H1 (cell line): ENCODE results near the gene SIT1. TPM values are rescaled to one million over a fixed set of nuclear protein-coding genes. Genes with fewer than 3 reads are reported as not detected.

ENCODE experiments used
- CTCF ChIA-PET: fragments of 300-600 bp; sonication (Branson Sonifier 250); formaldehyde crosslinking; loops from one replicate; lab custom pipeline; 2021; ENCODE audit not compliant: partially characterized antibody; lab: Charles Lee
- POLR2A ChIA-PET: fragments of 300-600 bp; sonication (Branson Sonifier 250); formaldehyde crosslinking; loops from one replicate; lab custom pipeline; 2021; ENCODE audit warnings: inconsistent platforms; ENCODE audit not compliant: partially characterized antibody; lab: Charles Lee
- DNase-seq, 2 experiments: peaks; one replicate each; pipeline versions ENCODE4 v3.0.0 to v3.0.0-alpha.2; 2010 to 2022; ENCODE audit warnings: low spot score in 2 of 2, low read depth in 1 of 2, mixed read lengths in 1 of 2
- FAIRE-seq: peaks from 2 replicates; lab custom pipeline; 2011; peaks lifted over from hg19 to GRCh38; lab: Jason Lieb, UNC
- H2AFZ ChIP-seq: 2 replicates; pipeline ENCODE4 v1.8.1; 2012; ENCODE audit warnings: low read length, inconsistent platforms
- H2AK5ac ChIP-seq: 2 replicates; pipeline ENCODE4 v1.6.1; 2013; ENCODE audit warnings: low read depth, low read length
- H2BK120ac ChIP-seq: replicated peaks from 2 replicates; pipeline ENCODE3; 2013; ENCODE audit warnings: low read depth, low read length, inconsistent platforms
- H2BK12ac ChIP-seq: 2 replicates; pipeline ENCODE4 v1.6.1; 2013; ENCODE audit warnings: low read depth, low read length
- H2BK15ac ChIP-seq: 2 replicates; pipeline ENCODE4 v1.6.1; 2013; ENCODE audit warnings: low read length
- H2BK20ac ChIP-seq: 2 replicates; pipeline ENCODE4 v1.6.1; 2013; ENCODE audit warnings: low read length
- H2BK5ac ChIP-seq: 2 replicates; pipeline ENCODE4 v1.6.1; 2013; ENCODE audit warnings: low read depth, low read length
- H3K14ac ChIP-seq: 2 replicates; pipeline ENCODE4 v1.6.1; 2013; ENCODE audit warnings: inconsistent platforms; ENCODE audit not compliant: insufficient read length
- H3K18ac ChIP-seq: 2 replicates; pipeline ENCODE4 v1.6.1; 2013; ENCODE audit warnings: low read length; ENCODE audit errors: extremely low read depth
- H3K23ac ChIP-seq: 2 replicates; pipeline ENCODE4 v1.6.1; 2013; ENCODE audit warnings: inconsistent platforms; ENCODE audit not compliant: insufficient read length
- H3K23me2 ChIP-seq: 2 replicates; pipeline ENCODE4 v1.6.1; 2013; ENCODE audit warnings: low read depth, low read length
- H3K27ac ChIP-seq: 2 replicates; pipeline ENCODE4 v1.6.1; 2011; ENCODE audit warnings: low read depth, low read length, inconsistent platforms
- H3K27me3 ChIP-seq, 4 experiments: replicated peaks in 1 of 4; 1 replicate in 1 of 4; 2 replicates in 3 of 4; pipeline versions ENCODE4 v1.6.1 to v1.8.1; 2011 to 2013; ENCODE audit warnings: low read length in 3 of 4, mild to moderate bottlenecking in 3 of 4, inconsistent platforms in 2 of 4, mixed read lengths in 2 of 4, moderate library complexity in 1 of 4; ENCODE audit not compliant: control insufficient read depth in 3 of 4, insufficient read depth in 3 of 4; ENCODE audit errors: extremely low read depth in 1 of 4
- H3K36me3 ChIP-seq, 4 experiments: 2 replicates each; pipeline versions ENCODE4 v1.6.1 to v1.8.1; 2011 to 2013; ENCODE audit warnings: mild to moderate bottlenecking in 4 of 4, low read length in 3 of 4, moderate library complexity in 2 of 4, control low read depth in 1 of 4, inconsistent platforms in 1 of 4; ENCODE audit not compliant: insufficient read depth in 4 of 4, control insufficient read depth in 2 of 4
- H3K4ac ChIP-seq: replicated peaks from 2 replicates; pipeline ENCODE3; 2013; ENCODE audit warnings: low read length, low read depth, mixed read lengths, inconsistent platforms; ENCODE audit not compliant: insufficient read length
- H3K4me1 ChIP-seq, 4 experiments: replicated peaks in 1 of 4; 1 replicate in 1 of 4; 2 replicates in 3 of 4; pipeline versions ENCODE4 v1.6.1 to v1.8.1; 2011 to 2013; ENCODE audit warnings: low read length in 3 of 4, inconsistent platforms in 2 of 4, mixed read lengths in 1 of 4; ENCODE audit not compliant: insufficient read depth in 4 of 4, control insufficient read depth in 3 of 4
- H3K4me2 ChIP-seq, 2 experiments: 2 replicates each; pipeline versions ENCODE4 v1.6.1 to v1.8.1; 2011 to 2013; ENCODE audit warnings: low read depth in 2 of 2, low read length in 2 of 2, control low read depth in 1 of 2, inconsistent platforms in 1 of 2, mild to moderate bottlenecking in 1 of 2; ENCODE audit not compliant: insufficient read depth in 1 of 2
- H3K4me3 ChIP-seq, 4 experiments: fragments of 200-600, 300-600 bp in 1 of 4; sonication (generic), shearing (Covaris generic), sonication (Bioruptor Twin) in 1 of 4; 2 replicates each; pipeline versions ENCODE4 v1.5.1 to v1.8.1; 2011 to 2016; ENCODE audit warnings: low read length in 4 of 4, low read depth in 3 of 4, control low read depth in 2 of 4, inconsistent platforms in 2 of 4, mild to moderate bottlenecking in 2 of 4, mixed read lengths in 1 of 4, moderate library complexity in 1 of 4; ENCODE audit not compliant: insufficient read depth in 2 of 4; ENCODE audit errors: extremely low read depth in 1 of 4
- H3K56ac ChIP-seq: replicated peaks from 2 replicates; pipeline ENCODE3; 2013; ENCODE audit warnings: low read depth, mild to moderate bottlenecking, mixed read lengths, low read length, inconsistent platforms; ENCODE audit not compliant: insufficient read length
- H3K79me1 ChIP-seq: 2 replicates; pipeline ENCODE4 v1.6.1; 2013; ENCODE audit warnings: low read depth, low read length, control low read depth
- H3K79me2 ChIP-seq, 2 experiments: 2 replicates each; pipeline versions ENCODE4 v1.6.1 to v1.8.1; 2012 to 2013; ENCODE audit warnings: low read length in 2 of 2, mild to moderate bottlenecking in 2 of 2, inconsistent platforms in 1 of 2; ENCODE audit not compliant: insufficient read depth in 2 of 2, control insufficient read depth in 1 of 2
- H3K9ac ChIP-seq, 4 experiments: replicated peaks in 1 of 4; 1 replicate in 1 of 4; 2 replicates in 3 of 4; pipeline versions ENCODE4 v1.6.1 to v1.8.1; 2011 to 2013; ENCODE audit warnings: low read depth in 3 of 4, low read length in 3 of 4, control low read depth in 2 of 4, mild to moderate bottlenecking in 2 of 4, moderate library complexity in 2 of 4, inconsistent platforms in 1 of 4; ENCODE audit errors: extremely low read depth in 1 of 4
- H3K9me3 ChIP-seq, 2 experiments: 2 replicates each; pipeline versions ENCODE4 v1.6.1 to v1.8.1; 2012 to 2013; ENCODE audit warnings: mild to moderate bottlenecking in 2 of 2, moderate library complexity in 2 of 2, control low read depth in 1 of 2, inconsistent platforms in 1 of 2, low read depth in 1 of 2, low read length in 1 of 2, mixed read lengths in 1 of 2; ENCODE audit not compliant: insufficient read depth in 2 of 2
- H4K20me1 ChIP-seq, 2 experiments: replicated peaks in 1 of 2; 2 replicates each; pipeline versions ENCODE3 to v1.8.1; 2011 to 2013; ENCODE audit warnings: inconsistent platforms in 2 of 2, low read length in 2 of 2, mild to moderate bottlenecking in 1 of 2; ENCODE audit not compliant: insufficient read depth in 2 of 2, control insufficient read depth in 1 of 2
- H4K5ac ChIP-seq: 2 replicates; pipeline ENCODE4 v1.6.1; 2013; ENCODE audit warnings: low read length, low read depth, mixed read lengths, inconsistent platforms; ENCODE audit not compliant: insufficient read length
- H4K8ac ChIP-seq: 2 replicates; pipeline ENCODE4 v1.8.0; 2013; ENCODE audit warnings: mild to moderate bottlenecking, moderate library complexity, low read length, inconsistent platforms; ENCODE audit not compliant: insufficient read depth; ENCODE audit errors: extremely low read depth
- H4K91ac ChIP-seq: replicated peaks from 2 replicates; pipeline ENCODE3; 2013; ENCODE audit warnings: low read length, mixed read lengths, inconsistent platforms; ENCODE audit not compliant: insufficient read length
- ATF2 ChIP-seq: IDR thresholded peaks from 2 replicates; pipeline ENCODE4 v1.6.1; 2012; ENCODE audit warnings: low read length, inconsistent platforms
- CHD1 ChIP-seq: IDR thresholded peaks from 2 replicates; pipeline ENCODE4 v1.6.1; 2012; ENCODE audit warnings: low read depth, low read length, improper control_type of control experiment
- CTBP2 ChIP-seq: IDR thresholded peaks from 2 replicates; pipeline ENCODE4 v1.7.0; 2011; ENCODE audit warnings: borderline replicate concordance, mild to moderate bottlenecking, moderate library complexity, mixed read lengths, low read length; ENCODE audit not compliant: insufficient read depth, insufficient read length
- CTCF ChIP-seq, 3 experiments: IDR thresholded peaks; 1 replicate in 2 of 3; 2 replicates in 1 of 3; pipeline versions ENCODE4 v1.5.1 to v1.6.1; 2011; ENCODE audit warnings: low read length in 3 of 3, mild to moderate bottlenecking in 3 of 3, inconsistent platforms in 2 of 3, low read depth in 1 of 3, moderate library complexity in 1 of 3; ENCODE audit not compliant: insufficient read depth in 1 of 3; ENCODE audit errors: control extremely low read depth in 1 of 3
- HDAC2 ChIP-seq, 2 experiments: fragments of 300-600 bp in 1 of 2; sonication (generic) in 1 of 2; IDR thresholded peaks; 2 replicates each; pipeline ENCODE4 v1.6.1; 2011 to 2012; ENCODE audit warnings: low read depth in 2 of 2, low read length in 2 of 2, mild to moderate bottlenecking in 2 of 2, moderate library complexity in 2 of 2, borderline replicate concordance in 1 of 2, inconsistent platforms in 1 of 2
- HDAC6 ChIP-seq: IDR thresholded peaks from one replicate; pipeline ENCODE4 v1.7.1; 2012; ENCODE audit warnings: low read depth, mild to moderate bottlenecking, inconsistent platforms, low read length, moderate library complexity
- MAFK ChIP-seq: IDR thresholded peaks from 2 replicates; pipeline ENCODE4 v1.6.1; 2012; ENCODE audit warnings: low read depth, mild to moderate bottlenecking, improper control_type of control experiment, low read length
- ZNF274 ChIP-seq: IDR thresholded peaks from 2 replicates; pipeline ENCODE4 v1.7.0; 2012; ENCODE audit warnings: low read length, borderline replicate concordance; ENCODE audit errors: extremely low read depth
- WGBS, 2 experiments: shearing (Covaris generic) in 1 of 2; methylation state at CpG; one replicate each; pipeline versions ENCODE4 v1.1.6 to v1.1.7; 2013 to 2015; ENCODE audit warnings: low lambda C conversion rate in 2 of 2, mixed read lengths in 2 of 2, inconsistent platforms in 1 of 2, low coverage in 1 of 2, missing lambda C conversion rate in 1 of 2; ENCODE audit not compliant: insufficient replicate concordance in 2 of 2, insufficient coverage in 1 of 2, insufficient read length in 1 of 2; ENCODE audit errors: extremely low coverage in 1 of 2, missing lambda C conversion rate in 1 of 2; 5-methylcytosine and 5-hydroxymethylcytosine counted together
- polyA plus RNA-seq, 7 experiments: library from polyadenylated mRNA; depleted of rRNA in 3 of 7; stranded (reverse) in 5 of 7; unstranded in 2 of 7; fragments of >200 nt in 5 of 7; fragments of 200-250 nt in 2 of 7; gene quantifications; 1 replicate in 5 of 7; 2 replicates in 1 of 7; 4 replicates in 1 of 7; pipeline versions ENCODE4 v1.2.1 to v1.2.3, GENCODE V29; 2011 to 2013; ENCODE audit warnings: missing spikeins in 2 of 7, mixed read lengths in 2 of 7
- total RNA-seq: library from RNA; stranded (reverse); fragmentation: NEBNext Ultra II Directional; extraction: Animal tissue kit (Norgen Biotek cat#: 25700); gene quantifications from 2 replicates; pipeline ENCODE4 v1.2.1, GENCODE V29; 2021

Gene SIT1
- total and polyA plus RNA-seq, 2 of the 8 experiments (the other 6 are each of a cell fraction or from before 2014, with no cell fraction given): 8.2 to 12.8 TPM

- Histone ChIP-seq H3K23ac (no peak overlapping the region), H3K18ac (no peak overlapping the region), H2BK20ac (no peak overlapping the region), H4K20me1 (peaks cover 3 to 7% of the 10 kb centered on the region in 2 experiments), H2BK12ac (no peak overlapping the region), H3K4me1 (no peaks in the 10 kb centered on the region), H3K4me2 (no peak overlapping the region), H3K4ac (no peak overlapping the region), H3K79me2 (no peaks in the 10 kb centered on the region), H3K36me3 (peaks cover 33 to 49% (median 48%) of the 10 kb centered on the region in 4 experiments), H4K8ac (no peak overlapping the region), H3K27ac (no peak overlapping the region), H3K27me3 (no peaks in the 10 kb centered on the region), H2AFZ (no peak overlapping the region), H2BK120ac (no peak overlapping the region), H3K9ac (no peak overlapping the region), H3K56ac (no peak overlapping the region), H4K5ac (no peak overlapping the region), H3K4me3 (no peak overlapping the region), H3K23me2 (no peaks in the 10 kb centered on the region), H2BK15ac (no peak overlapping the region), H4K91ac (no peak overlapping the region), H2BK5ac (no peak overlapping the region; the same call in 1 of the 2 replicates), H3K79me1 (no peaks in the 10 kb centered on the region), H3K9me3 (no peaks in the 10 kb centered on the region), H2AK5ac (no peak overlapping the region), H3K14ac (no peak overlapping the region)
- no peak for DNase-seq
- ChIA-PET POLR2A (interaction anchor here (1.4 to 14.9 kb wide), 2 partner anchors 9 to 30 kb away, joined by 3 to 158 read pairs; partner anchors contain the start of genes CREB3 and TLN1), CTCF (interaction anchor here (0.5 to 14.1 kb wide), 13 partner anchors 10 to 225 kb away, joined by 3 to 347 read pairs (median 25); partner anchors contain the start of genes ARHGEF39, CA9, CCDC107 and RMRP)
- FAIRE-seq: no peak
- 91% methylated on average over 5 of the region's 5 CpGs; no CpG with 5 or more reads in 1 of the 2 experiments for WGBS, 2 experiments
- TF ChIP-seq HDAC6 (no peak), CTBP2 (no peak), CHD1 (no peak), CTCF (IDR thresholded peaks at IDR 0.05; ENCODE audit: control extremely low read depth in 1 of 3, insufficient read depth in 1 of 3, low read depth in 1 of 3, low read length in 3 of 3) (no peak), HDAC2 (IDR thresholded peaks at IDR 0.05; ENCODE audit: borderline replicate concordance in 1 of 2, low read depth in 2 of 2, low read length in 2 of 2) (no peak), ATF2 (no peak), MAFK (no peak), ZNF274 (no peak)
Observed at GRCh38 chr9:35698231-35698630, 47.5 kb upstream of the SIT1 start.
